Endothelial cell of hepatic sinusoid (primary cell): ENCODE data around the gene OR5K4.
"Not testable (repeated sequence)": the region's sequence is repeated elsewhere in the genome, so short reads cannot be mapped to it uniquely, and the experiment has no call there.

Experiments used
- in situ Hi-C: cut with HindIII; loops from 2 replicates; pipeline ENCODE4 v1.10.0; 2017; ENCODE audit warnings: low sequenced_read_pairs

OR5K4 gene

DNA sequence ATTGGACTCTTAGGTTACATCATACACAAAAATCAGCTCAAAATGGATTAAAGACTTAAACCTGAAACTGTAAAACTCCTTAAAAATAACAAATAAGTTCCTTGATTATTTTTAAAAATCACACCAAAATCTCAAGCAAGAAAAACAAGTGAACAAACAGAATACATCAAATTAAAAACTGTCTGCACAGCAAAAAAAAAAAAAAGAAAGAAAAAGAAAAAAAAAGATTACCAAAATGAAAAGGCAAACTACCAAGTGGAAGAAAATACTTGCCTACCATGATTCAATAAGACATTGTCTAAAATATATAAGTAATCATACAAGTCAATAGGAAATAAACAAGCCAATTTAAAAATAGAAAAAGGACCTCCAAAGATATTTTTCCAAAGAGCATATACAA lies 17.5 kb downstream of the OR5K4 start:
- in situ Hi-C loops: no loop called here

DNA sequence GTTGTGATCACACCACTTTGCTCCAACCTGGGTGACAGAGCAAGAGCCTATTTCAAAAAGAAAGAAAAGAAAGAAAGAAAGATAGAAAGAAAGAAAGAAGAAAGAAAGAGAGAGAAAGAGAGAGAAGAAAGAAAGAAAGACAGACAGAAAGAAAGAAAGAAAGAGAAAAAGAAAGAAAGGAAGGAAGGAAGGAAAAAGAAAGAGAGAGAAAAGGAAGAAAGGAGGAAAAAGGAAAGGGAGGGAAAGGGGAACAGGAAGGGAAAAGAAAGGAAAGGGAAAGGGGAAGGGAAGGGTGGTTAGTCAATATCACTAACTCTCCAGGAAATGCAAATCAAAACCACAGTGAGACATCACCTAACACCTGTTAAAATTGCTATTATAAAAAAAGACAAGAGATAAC lies 18.2 kb downstream of the OR5K4 start:
- in situ Hi-C loops: no loop called here

DNA sequence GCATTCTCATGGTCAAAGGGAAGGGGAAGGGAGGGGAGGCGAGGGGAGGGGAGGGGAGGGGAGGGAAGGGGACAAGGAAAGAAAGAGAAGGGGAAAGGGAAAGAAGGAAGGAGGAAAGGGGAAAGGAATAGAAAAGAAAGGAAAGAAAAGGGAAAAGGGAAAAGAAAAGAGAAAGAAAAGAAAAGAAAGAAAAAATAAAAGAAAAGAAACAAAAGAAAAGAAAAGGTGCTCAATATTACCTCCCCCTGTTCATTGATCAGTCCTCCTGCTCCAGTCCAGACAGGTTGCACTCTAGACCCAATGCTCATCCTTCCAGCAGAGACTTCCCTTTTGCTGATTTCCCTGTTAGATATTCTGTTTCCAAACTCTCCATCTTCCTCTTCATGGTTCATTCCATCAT lies 18.8 kb downstream of the OR5K4 start:
- in situ Hi-C loops: no loop called here

DNA sequence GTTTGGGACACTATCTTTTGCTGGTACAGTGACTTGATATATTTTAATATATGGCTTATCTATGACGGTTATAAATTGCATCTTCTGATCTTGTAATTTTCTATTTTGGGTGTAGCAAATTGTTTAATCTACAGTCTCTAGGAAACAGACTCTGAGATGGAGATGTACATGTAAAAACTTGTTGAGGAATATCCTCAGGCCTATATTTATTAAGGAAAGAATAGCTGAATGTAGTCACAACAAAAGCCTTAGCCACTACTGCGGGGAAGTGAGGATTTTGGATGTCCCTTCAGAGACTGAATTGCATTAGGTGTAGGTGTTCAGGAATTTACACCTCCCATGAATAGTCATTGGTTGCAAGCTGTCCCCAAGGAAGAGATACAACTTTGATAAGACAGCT lies 23.0 kb downstream of the OR5K4 start:
- in situ Hi-C loops: no loop called here

DNA sequence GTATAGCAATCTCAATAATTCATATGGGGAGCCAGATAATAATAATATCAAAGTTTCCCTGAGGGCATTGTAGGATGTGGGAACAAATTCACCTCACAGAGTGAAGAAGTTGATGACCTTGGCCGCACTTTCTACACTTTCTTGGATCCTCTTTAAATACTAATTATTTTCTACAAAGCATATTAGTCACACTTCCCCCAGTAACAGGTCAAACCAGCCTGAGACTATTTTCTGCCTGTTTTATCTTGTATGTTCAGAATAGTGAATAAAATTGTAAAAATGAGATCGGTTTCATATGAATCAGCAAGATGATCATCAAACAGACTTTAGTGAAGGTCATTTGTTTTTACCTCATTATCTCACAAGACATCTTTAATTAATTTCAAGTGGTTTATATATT lies 34.5 kb downstream of the OR5K4 start:
- in situ Hi-C loops: no loop called here

DNA sequence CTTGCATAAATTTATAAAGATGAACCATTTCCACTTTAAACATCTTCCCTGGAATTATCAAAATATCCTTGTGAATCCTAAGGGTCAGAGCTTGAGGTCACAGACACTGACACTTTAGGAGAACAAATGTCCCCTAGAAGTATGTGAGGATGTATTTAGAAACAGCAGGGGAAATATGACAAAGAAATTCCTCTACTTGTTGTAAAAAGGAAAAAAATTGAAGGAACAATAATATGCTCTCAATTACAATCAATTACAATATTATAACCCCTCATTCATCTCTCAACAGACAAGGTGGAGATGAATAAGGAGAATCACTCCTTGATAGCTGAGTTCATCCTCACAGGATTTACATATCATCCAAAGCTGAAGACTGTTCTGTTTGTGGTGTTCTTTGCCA lies 36.7 kb downstream of the OR5K4 start, which contains the start of gene OR5K3:
TSS of gene OR5K3 (plus strand) at position 301 of the 400 bp plus-strand sequence. CDS start at position 301, 0 bp downstream.
- in situ Hi-C loops: loop anchor here (5.0 kb wide), 1 partner anchor 62 kb away; no protein-coding TSS in a partner anchor

DNA sequence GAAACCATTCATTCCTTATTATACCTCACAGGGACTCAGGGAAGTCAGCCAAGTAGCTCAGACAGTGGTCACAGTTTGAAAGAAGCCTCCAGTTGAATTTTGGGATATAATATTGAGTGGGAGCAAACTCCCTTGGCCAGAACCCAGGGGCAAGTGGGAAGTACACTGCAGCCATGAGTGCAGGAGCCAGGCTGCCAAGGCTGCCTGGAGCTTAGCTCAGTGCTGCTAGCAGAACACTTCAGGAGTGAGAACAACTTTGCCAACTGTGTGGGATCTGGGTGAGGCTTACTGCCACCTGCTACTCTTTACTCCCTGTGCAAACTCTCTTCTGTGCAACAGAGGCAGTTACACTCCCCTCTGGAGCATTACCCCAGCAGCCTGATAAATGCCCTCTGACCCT lies 41.4 kb downstream of the OR5K4 start:
- in situ Hi-C loops: no loop called here

DNA sequence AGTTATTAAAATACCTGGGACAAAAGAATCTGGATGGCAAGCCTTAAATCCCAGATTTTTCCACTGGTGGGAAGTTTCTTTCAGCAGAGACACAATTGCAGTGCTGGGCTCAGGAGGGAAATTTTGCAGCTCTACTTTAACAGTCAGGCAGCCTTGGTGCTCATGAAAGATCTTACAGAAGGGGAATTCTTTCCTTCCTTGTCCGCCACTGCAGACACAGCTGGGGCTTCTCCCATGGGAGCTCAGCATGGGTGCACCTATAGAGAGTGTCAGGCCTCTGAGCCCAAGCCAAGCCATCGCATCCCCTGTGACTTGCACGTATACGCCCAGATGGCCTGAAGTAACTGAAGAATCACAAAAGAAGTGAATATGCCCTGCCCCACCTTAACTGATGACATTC lies 42.8 kb downstream of the OR5K4 start:
- in situ Hi-C loops: not testable (repeated sequence)

DNA sequence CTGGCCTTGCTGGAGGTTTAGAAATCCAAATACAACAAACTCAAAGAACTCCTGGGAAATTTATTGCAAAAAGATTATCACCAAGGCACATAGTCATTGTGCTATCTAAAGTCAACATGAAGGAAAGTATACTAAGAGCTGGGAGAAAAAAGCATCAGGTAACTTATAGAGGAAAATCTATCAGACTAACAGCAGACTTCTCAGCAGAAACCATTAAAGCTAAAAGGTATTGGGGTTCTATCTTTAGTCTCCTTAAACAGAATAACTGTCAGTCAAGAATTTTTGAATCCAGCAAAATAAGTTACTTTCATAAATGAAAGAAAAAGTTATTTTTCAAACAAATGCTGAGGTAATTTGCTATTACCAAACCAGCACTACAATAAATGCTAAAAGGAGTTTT lies 44.9 kb downstream of the OR5K4 start:
- in situ Hi-C loops: no loop called here

DNA sequence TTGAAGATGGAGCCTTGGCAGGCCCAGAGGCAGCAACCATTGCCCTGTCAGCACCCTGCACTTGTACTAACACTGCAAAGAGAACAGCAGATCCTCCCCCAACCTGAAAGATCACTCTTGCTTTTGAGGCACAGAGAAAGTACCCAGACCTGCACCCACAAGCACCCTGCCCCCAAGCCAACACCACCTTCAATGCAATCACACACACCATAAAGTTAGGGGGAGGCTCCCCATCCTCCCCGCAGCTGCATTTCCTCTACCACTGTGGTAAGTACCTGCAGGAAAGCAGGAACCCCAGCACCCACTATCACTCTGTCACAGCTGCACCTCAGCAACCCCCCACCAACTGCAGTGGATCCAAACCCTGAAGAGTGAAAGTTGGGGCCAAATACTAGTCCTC lies 48.9 kb downstream of the OR5K4 start:
- in situ Hi-C loops: no loop called here

DNA sequence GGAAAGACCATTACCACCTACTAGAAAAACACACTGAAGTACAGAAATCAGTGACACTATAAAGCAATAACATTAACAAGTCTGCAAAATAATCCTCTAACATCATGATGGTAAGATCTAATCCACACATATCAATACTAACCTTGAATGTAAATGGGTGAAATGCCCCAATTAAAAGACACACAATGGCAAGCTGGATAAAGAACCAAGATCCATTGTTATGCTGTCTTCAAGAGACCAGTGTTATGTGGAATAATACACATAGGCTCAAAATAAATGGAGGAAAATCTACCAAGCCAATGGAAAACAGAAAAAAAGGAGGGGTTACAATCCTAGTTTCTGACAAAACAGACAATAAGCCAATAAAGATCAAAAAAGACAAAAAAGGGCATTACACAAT lies 50.4 kb downstream of the OR5K4 start:
- in situ Hi-C loops: no loop called here
